K562 (cell line): ENCODE results near the gene ADGRL3. TPM values are rescaled to one million over a fixed set of nuclear protein-coding genes. Genes with fewer than 3 reads are reported as not detected.

Source experiments
- ATAC-seq: fragments of 200-7000 bp; cut with Tn5 transposase; 3 replicates; pipeline ENCODE4 v1.9.1; 2020; ENCODE audit warnings: moderate library complexity
- BruUV-seq: library from RNA; stranded (reverse); fragments of 400-500 nt; replicated peaks from 2 replicates; lab custom pipeline; 2021; lab: Mats Ljungman, UMichigan
- CTCF ChIA-PET: fragments of 300-600 bp; formaldehyde crosslinking; extraction: SDS; loops from one replicate; lab custom pipeline; 2021; ENCODE audit warnings: low intra/inter-chr PET ratio; lab: Yijun Ruan, JAX
- POLR2A ChIA-PET: fragments of 300-600, 350-650 bp; sonication (Branson Sonifier 250); formaldehyde crosslinking; extraction: SDS; loops from one replicate; lab custom pipeline; 2021; ENCODE audit warnings: antibody characterized with exemption, inconsistent platforms; lab: Yijun Ruan, JAX
- DNase-seq, 4 experiments: peaks; one replicate each; pipeline versions ENCODE4 v3.0.0 to v3.0.0-alpha.2; 2011 to 2018; ENCODE audit warnings: low spot score in 3 of 4, mixed read lengths in 3 of 4; ENCODE audit errors: extremely low read depth in 1 of 4
- FAIRE-seq: peaks from 2 replicates; lab custom pipeline; 2011; peaks lifted over from hg19 to GRCh38; lab: Jason Lieb, UNC
- H2AFZ ChIP-seq: 2 replicates; pipeline ENCODE4 v1.6.0; 2011; ENCODE audit warnings: low read depth, low read length, control low read depth, inconsistent platforms
- H3K27ac ChIP-seq: fragments of 200-600 bp; 3 replicates; pipeline ENCODE4 v1.8.0; 2011; ENCODE audit warnings: low read depth, mild to moderate bottlenecking, control low read depth, inconsistent platforms, low read length, moderate library complexity, mixed read lengths; ENCODE audit errors: extremely low read depth
- H3K27me3 ChIP-seq, 2 experiments: fragments of 300-600 bp in 1 of 2; 2 replicates in 1 of 2; 3 replicates in 1 of 2; pipeline versions ENCODE4 v1.6.0 to v1.8.0; 2011; ENCODE audit warnings: inconsistent platforms in 2 of 2, low read length in 2 of 2, mild to moderate bottlenecking in 1 of 2, mixed read lengths in 1 of 2, moderate library complexity in 1 of 2; ENCODE audit not compliant: control insufficient read depth in 2 of 2, insufficient read depth in 2 of 2
- H3K36me3 ChIP-seq: fragments of 300-600 bp; 3 replicates; pipeline ENCODE4 v1.8.0; 2011; ENCODE audit warnings: mild to moderate bottlenecking, low read length, inconsistent platforms; ENCODE audit not compliant: control insufficient read depth, insufficient read depth
- H3K4me1 ChIP-seq, 2 experiments: fragments of 200-600 bp in 1 of 2; replicated peaks in 1 of 2; 2 replicates in 1 of 2; 3 replicates in 1 of 2; pipeline versions ENCODE4 v1.5.1 to v1.8.0; 2011; ENCODE audit warnings: inconsistent platforms in 2 of 2, low read length in 2 of 2, mild to moderate bottlenecking in 1 of 2, mixed read lengths in 1 of 2, moderate library complexity in 1 of 2; ENCODE audit not compliant: control insufficient read depth in 2 of 2, insufficient read depth in 2 of 2
- H3K4me2 ChIP-seq: 2 replicates; pipeline ENCODE4 v1.6.1; 2011; ENCODE audit warnings: low read length, control low read depth, inconsistent platforms, mixed read lengths; ENCODE audit not compliant: insufficient read depth
- H3K4me3 ChIP-seq: fragments of 200-600 bp; sonication (generic), shearing (Covaris generic); 2 replicates; pipeline ENCODE4 v1.5.1; 2016; ENCODE audit warnings: control low read depth, inconsistent platforms
- H3K79me2 ChIP-seq: fragments of 200-600 bp; 3 replicates; pipeline ENCODE4 v1.8.0; 2011; ENCODE audit warnings: low read length, inconsistent platforms; ENCODE audit not compliant: control insufficient read depth, insufficient read depth
- H3K9ac ChIP-seq, 2 experiments: 2 replicates each; pipeline versions ENCODE4 v1.6.0 to v1.6.1; 2011; ENCODE audit warnings: low read depth in 2 of 2, low read length in 2 of 2, control low read depth in 1 of 2, inconsistent platforms in 1 of 2, mild to moderate bottlenecking in 1 of 2, mixed read lengths in 1 of 2; ENCODE audit not compliant: insufficient read depth in 1 of 2
- H3K9me1 ChIP-seq: one replicate; pipeline ENCODE4 v1.6.0; 2011; ENCODE audit warnings: inconsistent platforms, mild to moderate bottlenecking, low read length, moderate library complexity; ENCODE audit not compliant: control insufficient read depth, insufficient read depth
- H3K9me3 ChIP-seq: replicated peaks from 2 replicates; pipeline ENCODE4 v1.5.1; 2011; ENCODE audit warnings: low read depth, low read length, inconsistent platforms; ENCODE audit not compliant: control insufficient read depth, insufficient read depth
- H4K20me1 ChIP-seq: replicated peaks from 2 replicates; pipeline ENCODE4 v1.6.1; 2011; ENCODE audit warnings: low read length, inconsistent platforms, mixed read lengths; ENCODE audit not compliant: control insufficient read depth, insufficient read depth
- AFF4 ChIP-seq: sonication (generic); formaldehyde crosslinking; IDR thresholded peaks from 2 replicates; pipeline ENCODE4 v1.8.0; 2023; ENCODE audit warnings: mild to moderate bottlenecking, missing genetic modification reagents
- BCLAF1 ChIP-seq, 2 experiments: fragments of 450-650 bp in 1 of 2; IDR thresholded peaks; 2 replicates each; pipeline ENCODE4 v1.6.1; 2011 to 2017; ENCODE audit warnings: low read depth in 2 of 2, antibody characterized with exemption in 1 of 2, borderline replicate concordance in 1 of 2, low read length in 1 of 2, mild to moderate bottlenecking in 1 of 2, mixed read lengths in 1 of 2; ENCODE audit not compliant: control insufficient read depth in 1 of 2
- GMEB1 ChIP-seq: fragments of 250-450 bp; sonication (Bioruptor Pico); IDR thresholded peaks from 2 replicates; pipeline ENCODE4 v1.4.0; 2020; ENCODE audit warnings: mild to moderate bottlenecking
- NFE2L1 ChIP-seq: fragments of 450-650 bp; IDR thresholded peaks from 2 replicates; pipeline ENCODE4 v1.6.1; 2016; ENCODE audit warnings: missing genetic modification characterization, low read depth, mild to moderate bottlenecking, missing compliant biosample characterization, moderate library complexity, borderline replicate concordance
- RAD51 ChIP-seq: fragments of 450-650 bp; IDR thresholded peaks from 2 replicates; pipeline ENCODE4 v1.7.1; 2016; ENCODE audit warnings: low read depth, mild to moderate bottlenecking, borderline replicate concordance
- RNF2 ChIP-seq: sonication (generic); IDR thresholded peaks from 2 replicates; pipeline ENCODE4 v1.6.1; 2016
- SMC3 ChIP-seq: conservative IDR thresholded peaks from 2 replicates; pipeline ENCODE4 v1.6.1; 2011; ENCODE audit warnings: low read depth, low read length, improper control_type of control experiment; ENCODE audit not compliant: insufficient read depth
- TFE3 ChIP-seq: fragments of 450-650 bp; formaldehyde crosslinking; IDR thresholded peaks from 2 replicates; pipeline ENCODE4 v1.4.0; 2020; ENCODE audit warnings: mild to moderate bottlenecking, mixed read lengths
- ZNF507 ChIP-seq: conservative IDR thresholded peaks from 2 replicates; pipeline ENCODE4 v1.6.1; 2017; ENCODE audit warnings: missing genetic modification characterization, missing compliant biosample characterization
- WGBS: fragments of 100-300 bp; shearing (Covaris generic); methylation state at CpG from one replicate; pipeline ENCODE4 v1.1.6; 2016; ENCODE audit warnings: low coverage, mixed read lengths; ENCODE audit not compliant: insufficient coverage; ENCODE audit errors: missing lambda C conversion rate; 5-methylcytosine and 5-hydroxymethylcytosine counted together
- in situ Hi-C: fragments of 300-500 bp; cut with MboI; formaldehyde crosslinking; loops from 4 replicates; pipeline ENCODE4 v1.15.0; 2018; ENCODE audit warnings: inconsistent platforms, mixed read lengths
- intact Hi-C: fragments of 100-400 bp; cut with micrococcal nuclease; formaldehyde crosslinking; loops from 2 replicates; pipeline ENCODE4 v1.14.2; 2022
- polyA plus RNA-seq, 8 experiments: library from polyadenylated mRNA; depleted of rRNA in 4 of 8; stranded (reverse) in 5 of 8; unstranded in 3 of 8; fragments of >200 nt; fragmentation: Nextera tagmentation in 2 of 8; fragmentation: Illumina TruSeq in 1 of 8; extraction: Ambion mirVana in 2 of 8; extraction: Trizol in 1 of 8; gene quantifications; 2 replicates each; pipeline versions ENCODE4 v1.2.1 to v1.2.3, GENCODE V29; 2011 to 2014; ENCODE audit warnings: inconsistent platforms in 1 of 8, missing spikeins in 1 of 8
- total RNA-seq, 7 experiments: library from RNA; depleted of rRNA in 6 of 7; stranded (reverse); fragments of >200 nt in 6 of 7; fragmentation: Illumina TruSeq in 2 of 7; extraction: Trizol in 2 of 7; gene quantifications; 2 replicates each; pipeline versions ENCODE4 v1.2.1 to v1.2.3, GENCODE V29; 2011 to 2021; ENCODE audit warnings: low replicate concordance in 1 of 7

ADGRL3 gene
- total and polyA plus RNA-seq, 9 of the 15 experiments (the other 6 are each of a cell fraction or from before 2014, with no cell fraction given), result 0.03 to 0.14 (median 0.04) TPM; not detected in 2

GRCh38 chr4:61248705-61249104, 48.6 kb downstream of the ADGRL3 start:
- ChIA-PET CTCF (no interaction called here), POLR2A (no interaction called here)
- DNase-seq (no peak), ATAC-seq (no peak), FAIRE-seq (no peak)
- in situ Hi-C loops, result no loop called here
- no peak overlapping the region for H3K27ac ChIP-seq
- H3K27me3 ChIP-seq, result no peaks in the 10 kb centered on the region
- no peak overlapping the region for H3K4me2 ChIP-seq
- no peaks in the 10 kb centered on the region for H3K9me1 ChIP-seq
- H3K36me3 ChIP-seq, result no peaks in the 10 kb centered on the region
- H3K9ac ChIP-seq, result no peak overlapping the region
- 0 out of 2 replicates have a peak, but pooled peaks cover 2% of the 10 kb centered on the region for H3K9me3 ChIP-seq
- no TSS peak for BruUV-seq
- H3K79me2 ChIP-seq, result no peaks in the 10 kb centered on the region
- WGBS, result 0% methylated on average over 8 of the region's 8 CpGs
- no peaks in the 10 kb centered on the region for H3K4me1 ChIP-seq
- TF ChIP-seq RAD51 (no peak), RNF2 (no peak), SMC3 (no peak), ZNF507 (tag) (no peak), BCLAF1 (IDR thresholded peaks at IDR 0.05; ENCODE audit: borderline replicate concordance in 1 of 2, control insufficient read depth in 1 of 2, low read depth in 2 of 2, low read length in 1 of 2) (no peak), GMEB1 (CRISPR knock-in tag) (no peak), NFE2L1 (tag) (no peak), AFF4 (CRISPR knock-in tag) (no peak), TFE3 (CRISPR knock-in tag) (no peak)
- H2AFZ ChIP-seq, result no peak overlapping the region
- no peak overlapping the region for H3K4me3 ChIP-seq
- no peaks in the 10 kb centered on the region for H4K20me1 ChIP-seq
- intact Hi-C loops, result no loop called here
